ENCODE results near the gene PPP1R17.

Gene PPP1R17

GRCh38 chr7:31705377-31705776 is 18.4 kb downstream of the PPP1R17 start:
- DNase-seq, result no peak

- DNase-seq, result no peak
Observed at GRCh38 chr7:31707089-31707488, 20.1 kb downstream of the PPP1R17 start.

- DNase-seq, result no peak
Observed at GRCh38 chr7:31710171-31710570, 23.2 kb downstream of the PPP1R17 start.

GRCh38 chr7:31716355-31716754 is 29.3 kb downstream of the PPP1R17 start:
- no peak for DNase-seq

- DNase-seq, result no peak
Observed at GRCh38 chr7:31720366-31720765, 33.4 kb downstream of the PPP1R17 start.

GRCh38 chr7:31724696-31725095 is 37.7 kb downstream of the PPP1R17 start:
- no peak for DNase-seq

GRCh38 chr7:31729195-31729804 is 42.3 kb downstream of the PPP1R17 start:
- DNase-seq, result no peak

GRCh38 chr7:31734456-31734855 is 47.4 kb downstream of the PPP1R17 start:
- no peak for DNase-seq

GRCh38 chr7:31735991-31736982 is 49.3 kb downstream of the PPP1R17 start:
- peak; percentile 20 for DNase-seq

- DNase-seq, result no peak
Observed at GRCh38 chr7:31741852-31742251, 54.8 kb downstream of the PPP1R17 start.

- no peak for DNase-seq
Observed at GRCh38 chr7:31744294-31744874, 57.4 kb downstream of the PPP1R17 start.

GRCh38 chr7:31747553-31747952 is 60.5 kb downstream of the PPP1R17 start:
- no peak for DNase-seq

- no peak for DNase-seq
Observed at GRCh38 chr7:31748084-31748483, 61.1 kb downstream of the PPP1R17 start.

- no peak for DNase-seq
Observed at GRCh38 chr7:31751726-31752125, 64.7 kb downstream of the PPP1R17 start.
